Measurements from ENCODE around the gene SLC3A2.
"Not testable (repeated sequence)": the region's sequence is repeated elsewhere in the genome, so short reads cannot be mapped to it uniquely, and the experiment has no call there.

GRCh38 chr11:62842891-62843290, 37.8 kb upstream of the SLC3A2 start:
- TF ChIP-seq POLR2A (IDR thresholded peaks at IDR 0.05); CTCF (IDR thresholded peaks at IDR 0.05 in 8 of 11, conservative IDR thresholded peaks at IDR 0.05 in 3 of 11); POLR2AphosphoS5 (IDR thresholded peaks at IDR 0.05): not testable (repeated sequence)

All from spleen (tissue), 7 donors.